IMR-90 (cell line): Measurements from ENCODE around the gene CACNA1F. TPM values are rescaled to one million over a fixed set of nuclear protein-coding genes. Genes with fewer than 3 reads are reported as not detected.

Experiments
- ATAC-seq: fragments of 200-7000 bp; cut with Tn5 transposase; 2 replicates; pipeline ENCODE4 v1.9.1; 2020; ENCODE audit warnings: low read depth, mild to moderate bottlenecking, moderate library complexity
- BruUV-seq: library from RNA; stranded (reverse); fragments of 400-500 nt; replicated peaks from 2 replicates; lab custom pipeline; 2021; lab: Mats Ljungman, UMichigan
- CTCF ChIA-PET: fragments of 300-600 bp; formaldehyde crosslinking; extraction: SDS; loops from one replicate; lab custom pipeline; 2021; ENCODE audit warnings: antibody characterized with exemption; lab: Yijun Ruan, JAX
- POLR2A ChIA-PET: fragments of 300-600 bp; sonication (Branson Sonifier 250); formaldehyde crosslinking; loops from one replicate; lab custom pipeline; 2022; ENCODE audit warnings: antibody characterized with exemption; ENCODE audit not compliant: unreplicated experiment; lab: Charles Lee
- DNase-seq: peaks from one replicate; pipeline ENCODE4 v3.0.0; 2013
- H2AFZ ChIP-seq: replicated peaks from 2 replicates; pipeline ENCODE3; 2013; ENCODE audit warnings: low read length, mild to moderate bottlenecking; ENCODE audit not compliant: poor library complexity
- H2AK5ac ChIP-seq: 2 replicates; pipeline ENCODE4 v1.6.1; 2013; ENCODE audit warnings: low read depth, low read length, inconsistent platforms
- H2AK9ac ChIP-seq: replicated peaks from 2 replicates; pipeline ENCODE3; 2013; ENCODE audit warnings: mild to moderate bottlenecking, low read depth, low read length, moderate library complexity; ENCODE audit not compliant: poor library complexity
- H2BK120ac ChIP-seq: 2 replicates; pipeline ENCODE4 v1.6.1; 2013; ENCODE audit warnings: low read depth, low read length, inconsistent platforms
- H2BK15ac ChIP-seq: 3 replicates; pipeline ENCODE4 v1.6.1; 2013; ENCODE audit warnings: low read depth, low read length, inconsistent platforms
- H2BK20ac ChIP-seq: 2 replicates; pipeline ENCODE4 v1.6.1; 2013; ENCODE audit warnings: low read depth, mild to moderate bottlenecking, inconsistent platforms, low read length, moderate library complexity
- H2BK5ac ChIP-seq: 2 replicates; pipeline ENCODE4 v1.6.1; 2013; ENCODE audit warnings: mild to moderate bottlenecking, low read depth, low read length, inconsistent platforms; ENCODE audit not compliant: poor library complexity, severe bottlenecking
- H3K14ac ChIP-seq: replicated peaks from 2 replicates; pipeline ENCODE4 v1.6.1; 2013; ENCODE audit warnings: low read depth, low read length, inconsistent platforms
- H3K18ac ChIP-seq: 2 replicates; pipeline ENCODE4 v1.6.1; 2013; ENCODE audit warnings: low read depth, low read length, control low read depth
- H3K23ac ChIP-seq: 2 replicates; pipeline ENCODE4 v1.6.1; 2013; ENCODE audit warnings: low read depth, low read length, inconsistent platforms
- H3K27ac ChIP-seq: 2 replicates; pipeline ENCODE4 v1.5.1; 2013; ENCODE audit warnings: mild to moderate bottlenecking, control low read depth, low read length; ENCODE audit not compliant: insufficient read depth
- H3K27me3 ChIP-seq: 2 replicates; pipeline ENCODE4 v1.6.1; 2013; ENCODE audit warnings: low read length; ENCODE audit not compliant: control insufficient read depth, insufficient read depth
- H3K36me3 ChIP-seq: 2 replicates; pipeline ENCODE4 v1.6.1; 2013; ENCODE audit warnings: low read length, mixed read lengths; ENCODE audit not compliant: control insufficient read depth, insufficient read depth
- H3K4ac ChIP-seq: 2 replicates; pipeline ENCODE4 v1.6.1; 2013; ENCODE audit warnings: low read depth, low read length, inconsistent platforms
- H3K4me1 ChIP-seq: 2 replicates; pipeline ENCODE4 v1.6.1; 2013; ENCODE audit warnings: low read length, mixed read lengths; ENCODE audit not compliant: control insufficient read depth, insufficient read depth
- H3K4me2 ChIP-seq: 2 replicates; pipeline ENCODE4 v1.6.1; 2013; ENCODE audit warnings: low read depth, mild to moderate bottlenecking, control low read depth, low read length, moderate library complexity
- H3K4me3 ChIP-seq: 2 replicates; pipeline ENCODE4 v1.5.1; 2013; ENCODE audit warnings: low read depth, mild to moderate bottlenecking, control low read depth, low read length, moderate library complexity; ENCODE audit not compliant: insufficient read depth
- H3K56ac ChIP-seq: 2 replicates; pipeline ENCODE4 v1.6.1; 2013; ENCODE audit warnings: low read length, inconsistent platforms; ENCODE audit not compliant: insufficient read depth; ENCODE audit errors: extremely low read depth
- H3K79me1 ChIP-seq, 2 experiments: 2 replicates each; pipeline ENCODE4 v1.6.1; 2013; ENCODE audit warnings: low read length in 2 of 2, inconsistent platforms in 1 of 2, low read depth in 1 of 2
- H3K9ac ChIP-seq: 2 replicates; pipeline ENCODE4 v1.6.1; 2013; ENCODE audit warnings: low read depth, low read length, control low read depth
- H3K9me1 ChIP-seq: 2 replicates; pipeline ENCODE4 v1.6.1; 2013; ENCODE audit warnings: low read length, inconsistent platforms; ENCODE audit not compliant: insufficient read depth
- H3K9me3 ChIP-seq: 2 replicates; pipeline ENCODE4 v1.6.1; 2013; ENCODE audit warnings: low read length; ENCODE audit not compliant: control insufficient read depth, insufficient read depth
- H4K20me1 ChIP-seq: 2 replicates; pipeline ENCODE4 v1.6.1; 2013; ENCODE audit warnings: low read length, inconsistent platforms; ENCODE audit not compliant: insufficient read depth
- H4K5ac ChIP-seq: 2 replicates; pipeline ENCODE4 v1.6.1; 2013; ENCODE audit warnings: mild to moderate bottlenecking, low read depth, low read length, control low read depth
- H4K8ac ChIP-seq, 2 experiments: 2 replicates each; pipeline ENCODE4 v1.6.1; 2013; ENCODE audit warnings: low read depth in 2 of 2, low read length in 2 of 2, control low read depth in 1 of 2, inconsistent platforms in 1 of 2
- H4K91ac ChIP-seq: 2 replicates; pipeline ENCODE4 v1.6.1; 2013; ENCODE audit warnings: low read depth, low read length, inconsistent platforms; ENCODE audit not compliant: insufficient read depth
- MAZ ChIP-seq: IDR thresholded peaks from 2 replicates; pipeline ENCODE4 v1.6.1; 2012; ENCODE audit warnings: low read depth, mild to moderate bottlenecking, low read length, improper control_type of control experiment, moderate library complexity, borderline replicate concordance
- NFE2L2 ChIP-seq: fragments of 150-350 bp; IDR thresholded peaks from 2 replicates; pipeline ENCODE4 v1.6.1; 2016; ENCODE audit warnings: low read depth, mild to moderate bottlenecking, low read length
- WGBS, 2 experiments: methylation state at CpG; one replicate each; pipeline versions ENCODE4 v1.1.5 to v1.1.7; 2013; ENCODE audit warnings: missing lambda C conversion rate in 2 of 2; ENCODE audit not compliant: insufficient read length in 1 of 2; ENCODE audit errors: extremely low coverage in 2 of 2; 5-methylcytosine and 5-hydroxymethylcytosine counted together
- dilution Hi-C: fragments of 300-500 bp; cut with HindIII; formaldehyde crosslinking; loops from one replicate; pipeline ENCODE4 v1.14.3; 2018; ENCODE audit warnings: low sequenced_read_pairs; ENCODE audit not compliant: unreplicated experiment
- in situ Hi-C: fragments of 300-500 bp; cut with MboI; formaldehyde crosslinking; loops from 3 replicates; pipeline ENCODE4 v1.14.3; 2019; ENCODE audit warnings: low sequenced_read_pairs, inconsistent platforms, mixed read lengths
- intact Hi-C: fragments of 100-400 bp; cut with micrococcal nuclease; formaldehyde crosslinking; loops from 2 replicates; pipeline ENCODE4 v1.10.0; 2022
- polyA plus RNA-seq, 3 experiments: library from polyadenylated mRNA; depleted of rRNA; stranded (reverse); fragments of >200 nt; gene quantifications; 2 replicates each; pipeline ENCODE4 v1.2.3, GENCODE V29; 2012; ENCODE audit warnings: low replicate concordance in 1 of 3
- total RNA-seq: library from RNA; depleted of rRNA; stranded (reverse); fragments of >200 nt; gene quantifications from 2 replicates; pipeline ENCODE4 v1.2.3, GENCODE V29; 2012
- TF ChIP-seq, protein P1 (sequence below): fragments of 150-350 bp; IDR thresholded peaks from 2 replicates; pipeline ENCODE4 v1.6.1; 2017; ENCODE audit warnings: mild to moderate bottlenecking, antibody characterized with exemption, low read length, low read depth

The CACNA1F gene
- total and polyA plus RNA-seq, 2 of the 4 experiments (the other 2 are of a cell fraction), result not detected

GRCh38 chrX:49227726-49228125 lies 5.4 kb downstream of the CACNA1F start:
- Histone ChIP-seq H3K4me3 (no peak overlapping the region), H3K27ac (no peak overlapping the region), H3K79me1 (no peaks in the 10 kb centered on the region), H3K9ac (no peak overlapping the region), H3K4me2 (no peak overlapping the region), H3K9me3 (peaks cover 3% of the 10 kb centered on the region; the same call in 1 of the 2 replicates), H4K5ac (no peak overlapping the region), H2AK9ac (no peak overlapping the region), H2BK5ac (no peak overlapping the region), H3K56ac (no peak overlapping the region), H3K18ac (no peak overlapping the region), H3K14ac (no peak overlapping the region), H2AFZ (no peak overlapping the region), H2AK5ac (no peak overlapping the region), H2BK120ac (no peak overlapping the region), H4K91ac (no peak overlapping the region), H3K23ac (no peak overlapping the region), H2BK15ac (no peak overlapping the region), H3K9me1 (no peaks in the 10 kb centered on the region), H3K4ac (no peak overlapping the region), H4K20me1 (no peaks in the 10 kb centered on the region), H3K4me1 (no peaks in the 10 kb centered on the region), H2BK20ac (no peak overlapping the region), H4K8ac (no peak overlapping the region), H3K27me3 (no peaks in the 10 kb centered on the region; the same call in 1 of the 2 replicates), H3K36me3 (no peaks in the 10 kb centered on the region)
- WGBS, 2 experiments, result 40% methylated on average over 1 of the region's 2 CpGs; no CpG with 5 or more reads in 1 of the 2 experiments
- DNase-seq (no peak), ATAC-seq (no peak)
- TF ChIP-seq, protein P1, sequence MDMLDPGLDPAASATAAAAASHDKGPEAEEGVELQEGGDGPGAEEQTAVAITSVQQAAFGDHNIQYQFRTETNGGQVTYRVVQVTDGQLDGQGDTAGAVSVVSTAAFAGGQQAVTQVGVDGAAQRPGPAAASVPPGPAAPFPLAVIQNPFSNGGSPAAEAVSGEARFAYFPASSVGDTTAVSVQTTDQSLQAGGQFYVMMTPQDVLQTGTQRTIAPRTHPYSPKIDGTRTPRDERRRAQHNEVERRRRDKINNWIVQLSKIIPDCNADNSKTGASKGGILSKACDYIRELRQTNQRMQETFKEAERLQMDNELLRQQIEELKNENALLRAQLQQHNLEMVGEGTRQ, result no peak
- TF ChIP-seq NFE2L2, result no peak
- no peak for TF ChIP-seq MAZ
- CTCF ChIA-PET, result interaction anchor here (0.7 kb wide), 1 partner anchor 43 kb away, joined by 3 read pairs; no protein-coding TSS in a partner anchor
- dilution Hi-C loops, result no loop called here
- in situ Hi-C loops, result no loop called here
- BruUV-seq, result no TSS peak
- intact Hi-C loops, result no loop called here
- POLR2A ChIA-PET, result no interaction called here
